ENCODE measurements around the gene TECPR2.

Gene TECPR2

GRCh38 chr14:102442241-102443211 is 79.8 kb downstream of the TECPR2 start:
- H3K9ac ChIP-seq (ENCODE audit: low read length): no peak overlapping the region
- H3K36me3 ChIP-seq (ENCODE audit: control insufficient read depth, insufficient read depth, low read length): peaks cover 29% of the 10 kb centered on the region
- peaks cover 5% of the 10 kb centered on the region for H3K4me1 ChIP-seq (ENCODE audit: control insufficient read depth, insufficient read depth, low read length)
- H3K4me3 ChIP-seq (ENCODE audit: low read length): no peak overlapping the region
- no peak overlapping the region for H3K27ac ChIP-seq (ENCODE audit: low read depth, low read length)
- no peaks in the 10 kb centered on the region for H3K27me3 ChIP-seq (ENCODE audit: control insufficient read depth, insufficient read depth, low read length)

GRCh38 chr14:102445066-102445465 is 82.3 kb downstream of the TECPR2 start:
- Histone ChIP-seq H3K27ac (ENCODE audit: low read depth, low read length) (no peak overlapping the region), H3K4me3 (ENCODE audit: low read length) (no peak overlapping the region), H3K4me1 (ENCODE audit: control insufficient read depth, insufficient read depth, low read length) (no peaks in the 10 kb centered on the region), H3K27me3 (ENCODE audit: control insufficient read depth, insufficient read depth, low read length) (no peaks in the 10 kb centered on the region), H3K36me3 (ENCODE audit: control insufficient read depth, insufficient read depth, low read length) (peaks cover 30% of the 10 kb centered on the region), H3K9ac (ENCODE audit: low read length) (no peak overlapping the region)

GRCh38 chr14:102445641-102446040 is 82.9 kb downstream of the TECPR2 start:
- Histone ChIP-seq H3K27me3 (ENCODE audit: control insufficient read depth, insufficient read depth, low read length) (no peaks in the 10 kb centered on the region), H3K27ac (ENCODE audit: low read depth, low read length) (no peak overlapping the region), H3K9ac (ENCODE audit: low read length) (no peak overlapping the region), H3K4me3 (ENCODE audit: low read length) (no peak overlapping the region), H3K36me3 (ENCODE audit: control insufficient read depth, insufficient read depth, low read length) (peaks cover 29% of the 10 kb centered on the region), H3K4me1 (ENCODE audit: control insufficient read depth, insufficient read depth, low read length) (no peaks in the 10 kb centered on the region)

- no peaks in the 10 kb centered on the region for H3K4me1 ChIP-seq (ENCODE audit: control insufficient read depth, insufficient read depth, low read length)
- peaks cover 26% of the 10 kb centered on the region for H3K36me3 ChIP-seq (ENCODE audit: control insufficient read depth, insufficient read depth, low read length)
- H3K27ac ChIP-seq (ENCODE audit: low read depth, low read length): no peak overlapping the region
- no peak overlapping the region for H3K9ac ChIP-seq (ENCODE audit: low read length)
- no peaks in the 10 kb centered on the region for H3K27me3 ChIP-seq (ENCODE audit: control insufficient read depth, insufficient read depth, low read length)
- no peak overlapping the region for H3K4me3 ChIP-seq (ENCODE audit: low read length)
Observed at GRCh38 chr14:102450206-102451063, 87.7 kb downstream of the TECPR2 start.

GRCh38 chr14:102451064-102451352 is 88.3 kb downstream of the TECPR2 start:
- no peak overlapping the region for H3K27ac ChIP-seq (ENCODE audit: low read depth, low read length)
- H3K27me3 ChIP-seq (ENCODE audit: control insufficient read depth, insufficient read depth, low read length): no peaks in the 10 kb centered on the region
- H3K36me3 ChIP-seq (ENCODE audit: control insufficient read depth, insufficient read depth, low read length): peaks cover 22% of the 10 kb centered on the region
- H3K4me3 ChIP-seq (ENCODE audit: low read length): no peak overlapping the region
- H3K4me1 ChIP-seq (ENCODE audit: control insufficient read depth, insufficient read depth, low read length): no peaks in the 10 kb centered on the region
- no peak overlapping the region for H3K9ac ChIP-seq (ENCODE audit: low read length)

- no peak overlapping the region for H3K4me3 ChIP-seq (ENCODE audit: low read length)
- no peaks in the 10 kb centered on the region for H3K27me3 ChIP-seq (ENCODE audit: control insufficient read depth, insufficient read depth, low read length)
- H3K4me1 ChIP-seq (ENCODE audit: control insufficient read depth, insufficient read depth, low read length): no peaks in the 10 kb centered on the region
- H3K27ac ChIP-seq (ENCODE audit: low read depth, low read length): no peak overlapping the region
- no peak overlapping the region for H3K9ac ChIP-seq (ENCODE audit: low read length)
- H3K36me3 ChIP-seq (ENCODE audit: control insufficient read depth, insufficient read depth, low read length): peaks cover 23% of the 10 kb centered on the region
Observed at GRCh38 chr14:102452302-102452701, 89.6 kb downstream of the TECPR2 start.

GRCh38 chr14:102454711-102455110 is 92.0 kb downstream of the TECPR2 start:
- H3K36me3 ChIP-seq (ENCODE audit: control insufficient read depth, insufficient read depth, low read length): peaks cover 18% of the 10 kb centered on the region

GRCh38 chr14:102457509-102457908 is 94.8 kb downstream of the TECPR2 start:
- Histone ChIP-seq H3K4me1 (ENCODE audit: control insufficient read depth, insufficient read depth, low read length) (no peaks in the 10 kb centered on the region), H3K36me3 (ENCODE audit: control insufficient read depth, insufficient read depth, low read length) (peaks cover 3% of the 10 kb centered on the region), H3K4me3 (ENCODE audit: low read length) (no peak overlapping the region), H3K27me3 (ENCODE audit: control insufficient read depth, insufficient read depth, low read length) (no peaks in the 10 kb centered on the region), H3K9ac (ENCODE audit: low read length) (no peak overlapping the region), H3K27ac (ENCODE audit: low read depth, low read length) (no peak overlapping the region)

More at GRCh38 chr14:102454711-102455110, 92.0 kb downstream of the TECPR2 start:
- H3K27me3 ChIP-seq (ENCODE audit: control insufficient read depth, insufficient read depth, low read length): no peaks in the 10 kb centered on the region
- H3K9ac ChIP-seq (ENCODE audit: low read length): no peak overlapping the region
- H3K4me1 ChIP-seq (ENCODE audit: control insufficient read depth, insufficient read depth, low read length): no peaks in the 10 kb centered on the region
- H3K4me3 ChIP-seq (ENCODE audit: low read length): no peak overlapping the region
- no peak overlapping the region for H3K27ac ChIP-seq (ENCODE audit: low read depth, low read length)

- no peaks in the 10 kb centered on the region for H3K27me3 ChIP-seq (ENCODE audit: control insufficient read depth, insufficient read depth, low read length)
- peak overlapping the region; percentile 50 for H3K27ac ChIP-seq (ENCODE audit: low read depth, low read length)
- H3K36me3 ChIP-seq (ENCODE audit: control insufficient read depth, insufficient read depth, low read length): peaks cover 8% of the 10 kb centered on the region
- H3K9ac ChIP-seq (ENCODE audit: low read length): no peak overlapping the region
- H3K4me3 ChIP-seq (ENCODE audit: low read length): no peak overlapping the region
- no peaks in the 10 kb centered on the region for H3K4me1 ChIP-seq (ENCODE audit: control insufficient read depth, insufficient read depth, low read length)
Observed at GRCh38 chr14:102461490-102462338, 99.0 kb downstream of the TECPR2 start.

- no peak overlapping the region for H3K4me3 ChIP-seq (ENCODE audit: low read length)
- H3K9ac ChIP-seq (ENCODE audit: low read length): no peak overlapping the region
- no peaks in the 10 kb centered on the region for H3K27me3 ChIP-seq (ENCODE audit: control insufficient read depth, insufficient read depth, low read length)
- H3K4me1 ChIP-seq (ENCODE audit: control insufficient read depth, insufficient read depth, low read length): no peaks in the 10 kb centered on the region
- H3K27ac ChIP-seq (ENCODE audit: low read depth, low read length): no peak overlapping the region
- peaks cover 7% of the 10 kb centered on the region for H3K36me3 ChIP-seq (ENCODE audit: control insufficient read depth, insufficient read depth, low read length)
Observed at GRCh38 chr14:102462391-102462790, 99.7 kb downstream of the TECPR2 start.

GRCh38 chr14:102464006-102464405 is 101.3 kb downstream of the TECPR2 start:
- H3K27me3 ChIP-seq (ENCODE audit: control insufficient read depth, insufficient read depth, low read length): no peaks in the 10 kb centered on the region
- H3K36me3 ChIP-seq (ENCODE audit: control insufficient read depth, insufficient read depth, low read length): peaks cover 7% of the 10 kb centered on the region
- H3K4me3 ChIP-seq (ENCODE audit: low read length): no peak overlapping the region
- H3K27ac ChIP-seq (ENCODE audit: low read depth, low read length): no peak overlapping the region
- H3K9ac ChIP-seq (ENCODE audit: low read length): no peak overlapping the region
- no peaks in the 10 kb centered on the region for H3K4me1 ChIP-seq (ENCODE audit: control insufficient read depth, insufficient read depth, low read length)

GRCh38 chr14:102464846-102465341 is 102.2 kb downstream of the TECPR2 start:
- Histone ChIP-seq H3K9ac (ENCODE audit: low read length) (no peak overlapping the region), H3K36me3 (ENCODE audit: control insufficient read depth, insufficient read depth, low read length) (peaks cover 7% of the 10 kb centered on the region), H3K4me1 (ENCODE audit: control insufficient read depth, insufficient read depth, low read length) (no peaks in the 10 kb centered on the region), H3K4me3 (ENCODE audit: low read length) (no peak overlapping the region), H3K27me3 (ENCODE audit: control insufficient read depth, insufficient read depth, low read length) (no peaks in the 10 kb centered on the region), H3K27ac (ENCODE audit: low read depth, low read length) (no peak overlapping the region)

Measured in rectal smooth muscle tissue (tissue), 1 donor.